HUES48 (cell line): Measurements from ENCODE around the gene PRPF19.

Experiments
- H3K27ac ChIP-seq: one replicate; pipeline ENCODE4 v1.7.0; 2013; ENCODE audit warnings: low read depth, low read length, inconsistent platforms
- H3K27me3 ChIP-seq: 2 replicates; pipeline ENCODE4 v1.6.1; 2013; ENCODE audit warnings: mild to moderate bottlenecking, low read length; ENCODE audit not compliant: control insufficient read depth, insufficient read depth
- H3K36me3 ChIP-seq: 2 replicates; pipeline ENCODE4 v1.6.1; 2013; ENCODE audit warnings: low read length; ENCODE audit not compliant: control insufficient read depth, insufficient read depth
- H3K4me1 ChIP-seq: 2 replicates; pipeline ENCODE4 v1.6.1; 2013; ENCODE audit warnings: mild to moderate bottlenecking, low read length; ENCODE audit not compliant: control insufficient read depth, insufficient read depth
- H3K4me3 ChIP-seq: 2 replicates; pipeline ENCODE4 v1.5.1; 2013; ENCODE audit warnings: mild to moderate bottlenecking, low read depth, low read length
- H3K9ac ChIP-seq: 2 replicates; pipeline ENCODE4 v1.6.1; 2013; ENCODE audit warnings: mild to moderate bottlenecking, low read depth, low read length, moderate library complexity
- H3K9me3 ChIP-seq: 2 replicates; pipeline ENCODE4 v1.6.1; 2013; ENCODE audit warnings: low read length; ENCODE audit not compliant: control insufficient read depth, insufficient read depth

PRPF19 gene

DNA sequence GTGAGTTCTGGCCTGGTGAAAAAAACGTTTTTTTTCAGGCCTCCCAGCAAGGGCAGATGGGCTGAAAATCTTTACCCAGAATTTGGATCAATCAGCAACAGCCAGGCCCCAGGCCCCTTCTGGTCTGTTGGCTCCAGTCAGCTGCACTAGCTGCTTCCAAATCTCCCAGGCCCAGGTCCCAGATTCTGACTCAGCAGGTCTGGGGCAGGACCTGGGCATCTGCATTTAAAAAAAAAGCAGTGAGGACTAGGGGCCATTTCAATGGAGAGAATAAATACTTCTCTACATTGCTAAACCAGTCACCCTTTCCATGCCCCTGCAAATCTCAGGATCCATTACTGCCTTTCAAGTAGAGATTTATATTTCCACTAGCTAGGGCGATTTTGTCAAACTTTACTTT lies 41.3 kb upstream of the PRPF19 start:
- H3K4me1 ChIP-seq: peaks cover 17% of the 10 kb centered on the region
- no peaks in the 10 kb centered on the region for H3K9me3 ChIP-seq
- no peak overlapping the region for H3K27ac ChIP-seq
- no peaks in the 10 kb centered on the region for H3K36me3 ChIP-seq
- 0 out of 2 replicates have a peak overlapping the region, but pooled peaks have one; percentile 36 for H3K9ac ChIP-seq
- peaks cover 21% of the 10 kb centered on the region for H3K27me3 ChIP-seq
- no peak overlapping the region for H3K4me3 ChIP-seq

DNA sequence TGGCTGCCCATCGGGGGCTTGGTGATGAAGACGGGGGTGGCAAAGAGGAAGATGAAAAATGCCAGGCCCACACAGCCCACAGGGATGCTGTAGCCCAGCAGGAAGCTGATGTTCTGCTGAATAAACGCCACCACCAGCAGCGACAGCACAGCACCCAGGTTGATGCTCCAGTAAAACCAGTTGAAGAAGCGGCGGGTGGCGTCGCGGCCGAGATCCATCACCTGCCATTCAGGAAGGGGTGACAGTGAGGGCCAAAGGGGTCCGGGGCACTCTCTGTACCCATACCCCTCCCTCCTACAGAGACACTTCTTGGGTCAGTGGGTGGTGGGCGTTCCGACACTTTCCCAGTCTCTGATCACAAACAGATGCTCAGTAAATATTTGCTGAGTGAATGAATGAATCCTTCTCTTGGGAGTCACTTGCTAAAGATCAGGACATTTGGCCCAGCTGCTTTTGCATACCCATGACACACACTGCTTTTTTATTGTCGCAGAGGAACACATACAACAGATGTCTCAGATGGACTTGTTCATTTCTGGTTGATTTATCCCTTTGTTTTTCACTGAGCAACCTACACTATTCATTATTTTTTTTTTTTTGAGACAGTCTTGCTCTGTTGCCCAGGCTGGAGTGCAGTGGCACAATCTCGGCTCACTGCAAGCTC lies 40.3 kb upstream of the PRPF19 start:
- H3K4me3 ChIP-seq: no peak overlapping the region
- no peaks in the 10 kb centered on the region for H3K9me3 ChIP-seq
- no peak overlapping the region for H3K9ac ChIP-seq
- H3K36me3 ChIP-seq: no peaks in the 10 kb centered on the region
- H3K27me3 ChIP-seq: peaks cover 19% of the 10 kb centered on the region
- no peak overlapping the region for H3K27ac ChIP-seq
- H3K4me1 ChIP-seq: peaks cover 9% of the 10 kb centered on the region

DNA sequence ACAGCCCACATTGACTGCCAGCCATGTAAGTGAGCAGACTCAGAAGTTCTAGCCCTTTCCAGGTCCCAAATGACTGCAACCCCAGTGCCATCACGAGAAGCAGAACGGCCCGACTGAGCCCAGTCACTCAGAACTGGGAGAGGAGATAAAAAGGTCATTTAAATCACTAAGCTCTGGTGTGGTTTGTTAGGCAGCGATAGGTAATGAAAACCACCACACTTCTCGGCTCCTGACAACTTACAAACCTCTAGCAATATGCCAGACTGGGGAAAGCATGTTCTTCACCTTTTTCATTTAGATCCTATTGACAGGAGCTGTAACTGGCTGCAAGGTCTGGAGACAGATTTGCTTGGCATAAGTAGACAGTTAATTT lies 38.9 kb upstream of the PRPF19 start:
- Histone ChIP-seq H3K4me1 (peaks cover 9% of the 10 kb centered on the region), H3K36me3 (0 out of 2 replicates have a peak, but pooled peaks cover 3% of the 10 kb centered on the region), H3K27me3 (peaks cover 9% of the 10 kb centered on the region), H3K9me3 (no peaks in the 10 kb centered on the region), H3K27ac (no peak overlapping the region), H3K9ac (no peak overlapping the region), H3K4me3 (no peak overlapping the region)

DNA sequence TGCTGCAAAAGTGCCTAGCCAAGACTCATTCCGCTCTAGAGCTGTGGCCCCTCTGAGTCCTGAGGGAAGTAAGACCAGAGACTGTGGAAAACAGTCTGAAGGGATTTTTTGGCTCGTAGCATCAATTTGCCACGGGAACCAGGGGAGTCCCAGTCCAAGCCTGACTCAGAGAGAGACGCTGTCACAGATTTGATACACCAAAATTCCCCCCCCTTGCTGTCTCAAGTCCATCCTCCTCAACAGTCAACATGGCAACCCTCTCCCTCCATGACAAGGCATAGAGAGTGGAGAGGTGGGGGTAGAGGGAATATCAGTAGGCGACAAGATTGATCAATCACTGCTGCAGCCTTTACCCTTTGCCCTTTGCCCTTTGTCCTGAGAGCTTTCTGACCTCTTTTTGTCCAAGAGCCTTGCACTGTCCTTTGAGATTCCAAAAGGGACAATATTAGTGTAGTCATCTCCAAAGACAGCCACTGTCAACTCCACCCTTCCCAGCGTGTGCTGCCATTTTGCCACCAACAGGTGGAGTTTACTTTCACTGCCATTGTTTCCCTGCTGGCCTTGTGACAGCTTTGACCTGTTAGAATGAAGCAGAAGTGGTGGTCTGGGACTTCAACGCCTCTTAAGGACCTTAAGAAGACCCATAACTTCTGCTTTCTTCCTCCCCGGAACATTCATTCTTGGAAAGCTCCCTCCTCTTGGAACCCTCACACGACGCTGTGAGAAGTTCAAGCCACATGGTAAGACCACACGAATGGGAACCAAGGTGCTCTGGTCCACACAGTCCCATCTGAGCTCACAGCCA lies 38.3 kb upstream of the PRPF19 start:
- Histone ChIP-seq H3K27ac (no peak overlapping the region), H3K9me3 (no peaks in the 10 kb centered on the region), H3K4me3 (no peak overlapping the region), H3K27me3 (peaks cover 3% of the 10 kb centered on the region), H3K9ac (no peak overlapping the region), H3K4me1 (peaks cover 9% of the 10 kb centered on the region), H3K36me3 (0 out of 2 replicates have a peak, but pooled peaks cover 3% of the 10 kb centered on the region)

DNA sequence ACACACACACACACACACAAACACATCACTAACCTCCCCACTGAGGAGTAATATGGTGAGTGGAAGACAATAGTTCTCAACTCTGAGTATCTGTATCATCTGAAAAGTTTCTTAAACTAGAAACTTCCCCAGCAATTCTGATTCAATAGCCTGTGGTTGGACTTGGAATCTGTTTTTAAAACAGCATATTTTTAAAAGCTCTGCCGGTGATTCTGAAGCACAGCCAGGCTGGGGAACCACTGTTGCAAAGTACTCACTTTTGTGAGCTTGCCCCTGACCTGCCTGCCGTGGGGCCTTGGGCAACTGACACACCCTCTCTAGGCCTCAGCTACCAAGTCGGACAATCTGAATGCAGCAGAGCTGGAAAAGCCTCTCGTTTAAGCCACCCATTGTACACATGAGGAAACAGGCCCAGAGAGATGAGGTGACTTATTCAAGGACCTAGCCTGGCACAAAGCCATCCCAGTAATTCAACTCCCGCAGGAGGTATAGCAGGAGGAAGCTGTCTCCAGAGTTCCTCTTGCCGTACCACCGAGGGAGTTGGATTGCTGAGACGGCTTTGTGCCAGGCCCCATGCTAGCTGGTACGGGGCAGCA lies 36.7 kb upstream of the PRPF19 start:
- H3K4me1 ChIP-seq: peaks cover 8% of the 10 kb centered on the region
- H3K27ac ChIP-seq: no peak overlapping the region
- H3K36me3 ChIP-seq: 0 out of 2 replicates have a peak, but pooled peaks cover 3% of the 10 kb centered on the region
- H3K9ac ChIP-seq: no peak overlapping the region
- no peaks in the 10 kb centered on the region for H3K9me3 ChIP-seq
- no peak overlapping the region for H3K4me3 ChIP-seq
- no peaks in the 10 kb centered on the region for H3K27me3 ChIP-seq

DNA sequence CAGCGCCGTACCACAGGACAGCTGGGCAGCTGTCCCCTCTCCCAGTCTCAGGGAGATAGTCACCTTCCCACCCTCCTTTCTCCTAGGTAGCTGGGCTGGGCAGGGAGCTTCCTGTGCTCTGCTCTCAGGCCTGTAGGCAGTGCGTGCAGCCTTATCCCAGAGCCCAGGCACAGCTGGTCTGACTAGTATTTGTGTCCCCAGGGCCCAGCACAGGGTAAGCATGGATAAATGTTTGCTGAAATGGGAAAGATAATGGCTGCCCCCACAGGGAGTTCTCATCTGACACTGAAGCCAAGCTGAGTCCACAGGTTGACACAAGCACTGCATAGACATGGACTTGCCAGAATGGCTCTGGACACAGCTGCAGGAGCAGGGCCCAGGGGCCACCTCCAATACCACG lies 35.8 kb upstream of the PRPF19 start:
- Histone ChIP-seq H3K27ac (no peak overlapping the region), H3K4me3 (no peak overlapping the region), H3K36me3 (0 out of 2 replicates have a peak, but pooled peaks cover 3% of the 10 kb centered on the region), H3K4me1 (no peaks in the 10 kb centered on the region), H3K27me3 (no peaks in the 10 kb centered on the region), H3K9ac (no peak overlapping the region), H3K9me3 (no peaks in the 10 kb centered on the region)

DNA sequence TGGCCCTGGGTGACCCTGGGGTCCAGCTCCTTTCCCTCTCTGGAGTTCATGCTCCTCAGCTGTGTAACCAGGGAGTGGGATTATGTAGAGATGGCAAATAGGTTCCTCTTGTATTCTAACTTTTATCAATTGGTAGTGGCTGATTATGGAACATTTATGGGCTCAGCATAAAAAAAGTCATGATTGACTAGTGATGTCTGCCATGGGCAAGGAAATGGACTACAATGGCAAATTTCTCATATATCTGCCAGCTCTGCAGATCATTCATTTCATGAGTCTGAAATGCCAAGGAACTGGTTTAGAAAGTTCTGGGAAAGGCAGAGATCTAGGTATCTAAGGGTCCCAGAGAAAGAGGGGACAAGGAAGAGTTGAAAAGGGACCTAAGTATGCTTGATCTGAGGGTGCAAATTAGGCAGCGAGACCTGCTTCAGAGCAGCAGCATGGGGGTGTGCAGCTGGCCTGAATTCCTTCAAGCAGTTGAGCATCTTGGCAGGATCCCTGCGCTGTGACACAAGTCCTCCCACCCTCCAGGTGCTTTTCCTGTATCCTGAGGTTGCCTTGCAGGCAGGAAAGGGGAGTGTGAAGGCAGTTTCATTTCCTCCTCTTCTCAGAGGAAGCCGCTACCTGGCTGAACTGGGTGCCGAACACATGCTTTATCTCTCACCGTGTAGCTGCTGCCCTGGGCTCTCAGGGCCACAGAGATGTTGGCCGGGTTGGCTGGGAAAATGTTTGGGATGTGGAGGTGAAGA lies 35.2 kb upstream of the PRPF19 start:
- Histone ChIP-seq H3K4me1 (no peaks in the 10 kb centered on the region), H3K27me3 (no peaks in the 10 kb centered on the region), H3K9me3 (no peaks in the 10 kb centered on the region), H3K9ac (no peak overlapping the region), H3K36me3 (0 out of 2 replicates have a peak, but pooled peaks cover 9% of the 10 kb centered on the region), H3K4me3 (no peak overlapping the region), H3K27ac (no peak overlapping the region)

DNA sequence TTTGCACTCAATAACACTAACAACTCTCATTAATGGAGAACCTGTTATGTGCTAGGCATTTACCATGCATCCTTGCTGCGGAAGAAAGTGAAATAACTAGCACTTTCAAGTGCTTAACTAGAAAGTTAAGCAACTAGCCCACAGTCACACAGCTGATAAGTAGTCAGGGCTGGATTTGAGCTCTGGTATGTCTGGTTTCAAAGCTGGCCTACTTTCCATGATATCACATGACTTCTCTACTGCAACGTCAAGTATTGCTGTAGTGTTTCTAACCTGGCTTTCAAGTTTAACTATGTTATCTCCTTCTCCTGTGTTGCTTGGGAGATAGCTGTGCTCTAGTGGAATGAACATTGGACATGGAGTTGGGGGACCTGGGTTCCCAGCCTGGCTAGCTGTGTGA lies 33.5 kb upstream of the PRPF19 start:
- Histone ChIP-seq H3K4me1 (no peaks in the 10 kb centered on the region), H3K9me3 (no peaks in the 10 kb centered on the region), H3K4me3 (no peak overlapping the region), H3K36me3 (peaks cover 22% of the 10 kb centered on the region), H3K9ac (no peak overlapping the region), H3K27ac (no peak overlapping the region), H3K27me3 (no peaks in the 10 kb centered on the region)

DNA sequence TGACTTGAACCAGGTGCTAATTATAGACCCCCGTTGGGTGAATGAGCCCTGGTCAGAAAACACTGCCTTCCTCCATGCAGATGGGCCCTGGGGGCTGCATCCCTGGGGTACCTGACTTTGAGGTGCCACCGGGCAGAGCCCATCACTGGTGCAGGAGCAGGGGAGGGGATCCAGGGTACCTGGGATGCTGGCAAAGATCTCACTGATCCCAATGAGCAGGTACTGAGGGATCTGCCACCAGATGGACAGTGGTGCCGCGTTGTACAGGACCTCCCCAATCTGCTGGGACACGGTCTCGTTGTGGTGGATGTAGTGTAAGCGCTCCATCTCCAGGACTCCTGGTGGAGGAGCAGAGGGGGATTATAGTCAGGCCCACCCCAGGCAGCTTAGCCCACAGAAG lies 32.9 kb upstream of the PRPF19 start:
- H3K4me1 ChIP-seq: no peaks in the 10 kb centered on the region
- no peaks in the 10 kb centered on the region for H3K9me3 ChIP-seq
- H3K27me3 ChIP-seq: no peaks in the 10 kb centered on the region
- no peak overlapping the region for H3K9ac ChIP-seq
- peaks cover 26% of the 10 kb centered on the region for H3K36me3 ChIP-seq
- no peak overlapping the region for H3K27ac ChIP-seq
- no peak overlapping the region for H3K4me3 ChIP-seq

DNA sequence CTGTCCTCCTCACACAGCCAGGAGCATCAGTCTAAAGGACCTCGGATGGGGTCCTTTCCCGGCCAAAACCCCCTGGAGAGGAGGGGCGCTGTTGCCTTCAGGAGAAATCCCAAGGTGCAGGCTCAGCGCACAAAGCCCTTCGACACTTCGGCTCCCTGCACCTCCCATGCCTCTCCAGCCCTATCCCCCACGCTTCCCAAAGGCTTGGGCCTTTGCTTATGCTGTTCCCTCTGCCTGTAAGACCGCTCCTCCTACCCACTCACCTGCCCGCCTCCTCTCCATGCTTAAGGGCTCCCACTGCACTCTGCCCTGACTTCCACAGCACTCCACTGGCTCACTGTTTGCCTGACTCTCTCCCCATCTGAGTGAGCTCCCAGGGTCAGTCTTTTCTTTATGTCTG lies 32.1 kb upstream of the PRPF19 start:
- H3K9me3 ChIP-seq: no peaks in the 10 kb centered on the region
- H3K27ac ChIP-seq: no peak overlapping the region
- H3K4me1 ChIP-seq: no peaks in the 10 kb centered on the region
- no peak overlapping the region for H3K9ac ChIP-seq
- H3K27me3 ChIP-seq: no peaks in the 10 kb centered on the region
- no peak overlapping the region for H3K4me3 ChIP-seq
- H3K36me3 ChIP-seq: peaks cover 29% of the 10 kb centered on the region
